Keratinocyte (primary cell): ENCODE results near the gene SCARB1.

Experiments used
- EZH2 ChIP-seq: IDR thresholded peaks from one replicate; pipeline ENCODE4 v1.6.1; 2012; ENCODE audit warnings: inconsistent platforms, mild to moderate bottlenecking, low read length, moderate library complexity
- TF ChIP-seq, protein P1 (sequence below), 3 experiments: IDR thresholded peaks in 1 of 3; conservative IDR thresholded peaks in 1 of 3; optimal IDR thresholded peaks in 1 of 3; 2 replicates in 2 of 3; 3 replicates in 1 of 3; pipeline versions ENCODE3 to v1.5.1; 2011; ENCODE audit warnings: low read length in 3 of 3, mild to moderate bottlenecking in 3 of 3, moderate library complexity in 2 of 3, control low read depth in 1 of 3, inconsistent platforms in 1 of 3; ENCODE audit not compliant: insufficient read depth in 2 of 3; ENCODE audit errors: extremely low read depth in 1 of 3

DNA sequence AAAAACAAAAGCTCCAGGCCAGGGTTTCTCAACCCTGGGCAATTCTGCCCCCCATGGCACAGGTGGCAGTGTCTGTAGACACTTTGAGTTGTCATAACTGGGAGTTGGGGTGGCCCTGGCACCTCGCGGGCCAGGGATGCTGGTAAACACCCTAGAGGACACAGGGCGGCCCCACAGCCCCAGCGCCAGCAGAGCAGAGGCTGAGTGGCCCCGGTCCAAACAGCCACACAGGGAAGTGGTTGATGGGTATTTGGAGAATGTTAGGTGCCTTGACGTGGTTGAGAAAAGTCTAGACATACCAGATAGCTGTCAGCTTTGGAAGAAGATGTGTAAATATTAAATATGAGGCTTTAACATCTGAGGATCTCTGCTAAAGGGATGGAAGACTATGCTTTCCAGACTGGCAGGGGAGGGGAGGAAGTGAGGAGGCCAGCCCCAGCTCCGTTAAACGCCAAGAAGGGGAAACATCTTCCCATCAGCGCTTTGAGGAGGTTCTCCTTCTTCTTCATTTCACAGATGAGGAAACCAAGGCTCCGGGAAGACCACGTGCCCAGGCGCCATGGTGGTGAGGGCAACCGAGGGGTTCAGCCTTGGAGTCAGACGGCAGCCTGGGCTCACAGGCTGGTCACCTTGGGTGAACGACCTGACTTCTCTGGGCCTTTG, 103.7 kb downstream of the SCARB1 start:
- TF ChIP-seq, protein P1, sequence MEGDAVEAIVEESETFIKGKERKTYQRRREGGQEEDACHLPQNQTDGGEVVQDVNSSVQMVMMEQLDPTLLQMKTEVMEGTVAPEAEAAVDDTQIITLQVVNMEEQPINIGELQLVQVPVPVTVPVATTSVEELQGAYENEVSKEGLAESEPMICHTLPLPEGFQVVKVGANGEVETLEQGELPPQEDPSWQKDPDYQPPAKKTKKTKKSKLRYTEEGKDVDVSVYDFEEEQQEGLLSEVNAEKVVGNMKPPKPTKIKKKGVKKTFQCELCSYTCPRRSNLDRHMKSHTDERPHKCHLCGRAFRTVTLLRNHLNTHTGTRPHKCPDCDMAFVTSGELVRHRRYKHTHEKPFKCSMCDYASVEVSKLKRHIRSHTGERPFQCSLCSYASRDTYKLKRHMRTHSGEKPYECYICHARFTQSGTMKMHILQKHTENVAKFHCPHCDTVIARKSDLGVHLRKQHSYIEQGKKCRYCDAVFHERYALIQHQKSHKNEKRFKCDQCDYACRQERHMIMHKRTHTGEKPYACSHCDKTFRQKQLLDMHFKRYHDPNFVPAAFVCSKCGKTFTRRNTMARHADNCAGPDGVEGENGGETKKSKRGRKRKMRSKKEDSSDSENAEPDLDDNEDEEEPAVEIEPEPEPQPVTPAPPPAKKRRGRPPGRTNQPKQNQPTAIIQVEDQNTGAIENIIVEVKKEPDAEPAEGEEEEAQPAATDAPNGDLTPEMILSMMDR (optimal IDR thresholded peaks at IDR 0.05 in 1 of 3, IDR thresholded peaks at IDR 0.05 in 1 of 3, conservative IDR thresholded peaks at IDR 0.05 in 1 of 3; ENCODE audit: extremely low read depth in 1 of 3, insufficient read depth in 2 of 3, low read length in 3 of 3), result no peak
- TF ChIP-seq EZH2, result no peak
